CD14-positive monocyte (primary cell): ENCODE results near the gene HDAC4. TPM values are rescaled to one million over a fixed set of nuclear protein-coding genes. Genes with fewer than 3 reads are reported as not detected.
A peak's percentile ranks its signal among the peaks of the same experiment; 100 is the strongest.

Source experiments
- DNase-seq, 3 donors: peaks; one replicate each; pipeline ENCODE4 v3.0.0-alpha.2; 2011 to 2022
- H2AFZ ChIP-seq: 2 replicates; pipeline ENCODE4 v1.6.0; 2012; ENCODE audit warnings: mild to moderate bottlenecking, low read depth, low read length, inconsistent platforms; ENCODE audit not compliant: insufficient read depth, poor library complexity, severe bottlenecking
- H3K27ac ChIP-seq, 2 donors: 1 replicate in 1 of 2; 2 replicates in 1 of 2; pipeline ENCODE4 v1.5.1; 2012 to 2013; ENCODE audit warnings: low read length in 2 of 2, control low read depth in 1 of 2, inconsistent platforms in 1 of 2, low read depth in 1 of 2, mild to moderate bottlenecking in 1 of 2
- H3K27me3 ChIP-seq, 2 donors: one replicate each; pipeline versions ENCODE4 v1.6.0 to v1.6.1; 2011 to 2013; ENCODE audit warnings: low read length in 2 of 2; ENCODE audit not compliant: control insufficient read depth in 2 of 2, insufficient read depth in 2 of 2
- H3K36me3 ChIP-seq, 2 donors: replicated peaks in 1 of 2; 1 replicate in 1 of 2; 2 replicates in 1 of 2; pipeline versions ENCODE4 v1.5.1 to v1.6.1; 2012 to 2013; ENCODE audit warnings: low read length in 2 of 2, control low read depth in 1 of 2, inconsistent platforms in 1 of 2, mild to moderate bottlenecking in 1 of 2; ENCODE audit not compliant: insufficient read depth in 2 of 2, control insufficient read depth in 1 of 2
- H3K4me1 ChIP-seq, 2 donors: 1 replicate in 1 of 2; 2 replicates in 1 of 2; pipeline versions ENCODE4 v1.5.1 to v1.6.1; 2012 to 2013; ENCODE audit warnings: low read length in 2 of 2, control low read depth in 1 of 2, inconsistent platforms in 1 of 2, mild to moderate bottlenecking in 1 of 2, moderate library complexity in 1 of 2; ENCODE audit not compliant: insufficient read depth in 2 of 2, control insufficient read depth in 1 of 2
- H3K4me2 ChIP-seq: replicated peaks from 2 replicates; pipeline ENCODE3; 2012; ENCODE audit warnings: low read length, moderate library complexity, mild to moderate bottlenecking; ENCODE audit not compliant: poor library complexity, severe bottlenecking; ENCODE audit errors: extremely low read depth
- H3K4me3 ChIP-seq, 3 experiments: fragments of 200-600 bp in 1 of 3; sonication (generic) in 1 of 3; replicated peaks in 1 of 3; 1 replicate in 2 of 3; 2 replicates in 1 of 3; pipeline ENCODE4 v1.5.1; 2011 to 2013; ENCODE audit warnings: low read length in 3 of 3, mild to moderate bottlenecking in 3 of 3, control low read depth in 2 of 3, low read depth in 2 of 3, inconsistent platforms in 1 of 3, moderate library complexity in 1 of 3
- H3K79me2 ChIP-seq: 2 replicates; pipeline ENCODE4 v1.6.0; 2012; ENCODE audit warnings: mild to moderate bottlenecking, control low read depth, inconsistent platforms, low read length, moderate library complexity; ENCODE audit not compliant: insufficient read depth
- H3K9ac ChIP-seq: 2 replicates; pipeline ENCODE4 v1.6.0; 2017; ENCODE audit warnings: low read length, mild to moderate bottlenecking; ENCODE audit not compliant: insufficient read depth, poor library complexity, severe bottlenecking
- H3K9me3 ChIP-seq, 2 donors: replicated peaks in 1 of 2; 1 replicate in 1 of 2; 2 replicates in 1 of 2; pipeline versions ENCODE4 v1.5.1 to v1.6.1; 2012 to 2013; ENCODE audit warnings: low read length in 2 of 2, control low read depth in 1 of 2; ENCODE audit not compliant: control insufficient read depth in 1 of 2, insufficient read depth in 1 of 2
- H4K20me1 ChIP-seq: 2 replicates; pipeline ENCODE4 v1.6.0; 2012; ENCODE audit warnings: mild to moderate bottlenecking, low read length, control low read depth, moderate library complexity; ENCODE audit not compliant: insufficient read depth
- H3K27ac Mint-ChIP-seq, 7 donors: one replicate each; pipeline ENCODE4 v1.8.0; 2020; ENCODE audit warnings: mild to moderate bottlenecking in 7 of 7, mixed read lengths in 7 of 7, moderate library complexity in 6 of 7, inconsistent platforms in 2 of 7
- H3K27me3 Mint-ChIP-seq, 3 donors: one replicate each; pipeline ENCODE4 v1.8.0; 2021 to 2022; ENCODE audit warnings: low read depth in 3 of 3, mild to moderate bottlenecking in 3 of 3, mixed read lengths in 3 of 3, moderate library complexity in 3 of 3, inconsistent platforms in 1 of 3
- H3K36me3 Mint-ChIP-seq, 2 donors: one replicate each; pipeline ENCODE4 v1.8.0; 2020; ENCODE audit warnings: mixed read lengths in 2 of 2, inconsistent platforms in 1 of 2, mild to moderate bottlenecking in 1 of 2
- H3K4me1 Mint-ChIP-seq: one replicate; pipeline ENCODE4 v1.8.0; 2020; ENCODE audit warnings: mild to moderate bottlenecking, mixed read lengths
- H3K4me3 Mint-ChIP-seq, 2 donors: one replicate each; pipeline ENCODE4 v1.8.0; 2020; ENCODE audit warnings: mild to moderate bottlenecking in 2 of 2, mixed read lengths in 2 of 2, moderate library complexity in 1 of 2
- H3K9me3 Mint-ChIP-seq, 7 donors: one replicate each; pipeline ENCODE4 v1.8.0; 2020 to 2022; ENCODE audit warnings: mixed read lengths in 7 of 7, mild to moderate bottlenecking in 6 of 7, moderate library complexity in 6 of 7, inconsistent platforms in 2 of 7
- WGBS: methylation state at CpG from one replicate; pipeline ENCODE4 v1.1.5; 2013; ENCODE audit warnings: missing lambda C conversion rate; ENCODE audit not compliant: insufficient coverage; 5-methylcytosine and 5-hydroxymethylcytosine counted together
- intact Hi-C, 2 donors: fragments of 100-400 bp; cut with micrococcal nuclease; formaldehyde crosslinking; loops; one replicate each; pipeline versions ENCODE4 v1.15.0 to v1.15.1; 2023
- polyA plus RNA-seq, 3 donors: library from polyadenylated mRNA; depleted of rRNA in 1 of 3; unstranded in 2 of 3; stranded (reverse) in 1 of 3; fragments of 300-500 nt in 2 of 3; fragments of >200 nt in 1 of 3; fragmentation: Illumina TruSeq in 2 of 3; gene quantifications; 1 replicate in 2 of 3; 2 replicates in 1 of 3; pipeline ENCODE4 v1.2.3, GENCODE V29; 2012 to 2021
- TF ChIP-seq, protein P1 (sequence below): fragments of 200-600 bp; IDR thresholded peaks from one replicate; pipeline ENCODE4 v1.8.0; 2022; ENCODE audit warnings: antibody characterized with exemption, mild to moderate bottlenecking

Gene HDAC4
- polyA plus RNA-seq, 3 donors: 3.3 to 23.0 (median 4.5) TPM

DNA sequence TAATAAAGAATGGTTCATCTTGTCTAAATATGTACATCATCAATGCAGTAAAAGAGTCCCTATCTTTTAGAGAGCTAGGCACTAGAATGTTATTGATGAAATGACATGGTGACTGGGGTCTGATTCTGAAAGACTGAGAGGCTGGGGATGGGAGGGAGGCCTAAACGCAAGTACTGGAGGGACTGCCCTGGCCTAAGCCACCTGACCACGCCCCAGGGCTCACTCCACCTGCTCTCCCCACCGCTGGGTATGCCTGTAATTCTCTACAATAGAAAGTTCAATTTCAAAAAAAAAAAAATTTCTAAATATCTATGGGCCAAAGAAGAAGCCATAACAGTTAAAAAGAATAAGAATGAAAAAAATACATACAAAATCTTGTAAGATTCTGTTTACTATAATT is 194.0 kb downstream of the HDAC4 start:
- peaks cover 66 to 73% of the 10 kb centered on the region in 2 donors for H3K4me1 ChIP-seq
- Mint-ChIP-seq H3K4me1 (peaks cover 81% of the 10 kb centered on the region), H3K27ac (peak overlapping the region in 3 of 7 donors; percentile 21 to 84 (median 76)), H3K9me3 (no peaks in the 10 kb centered on the region), H3K4me3 (no peak overlapping the region), H3K27me3 (no peaks in the 10 kb centered on the region), H3K36me3 (peaks cover 16 to 25% of the 10 kb centered on the region in 2 donors)
- no peak for DNase-seq
- H3K27me3 ChIP-seq: no peaks in the 10 kb centered on the region
- no peak overlapping the region for H2AFZ ChIP-seq
- no peaks in the 10 kb centered on the region for H3K36me3 ChIP-seq
- peaks cover 100% of the 10 kb centered on the region for H3K79me2 ChIP-seq
- no peaks in the 10 kb centered on the region for H3K9me3 ChIP-seq
- H3K27ac ChIP-seq: peak overlapping the region in 1 of 2 donors; percentile 81
- H3K4me3 ChIP-seq: no peak overlapping the region
- WGBS: 100% methylated on average over 1 of the region's 3 CpGs
- peaks cover 25% of the 10 kb centered on the region for H4K20me1 ChIP-seq
- TF ChIP-seq, protein P1, sequence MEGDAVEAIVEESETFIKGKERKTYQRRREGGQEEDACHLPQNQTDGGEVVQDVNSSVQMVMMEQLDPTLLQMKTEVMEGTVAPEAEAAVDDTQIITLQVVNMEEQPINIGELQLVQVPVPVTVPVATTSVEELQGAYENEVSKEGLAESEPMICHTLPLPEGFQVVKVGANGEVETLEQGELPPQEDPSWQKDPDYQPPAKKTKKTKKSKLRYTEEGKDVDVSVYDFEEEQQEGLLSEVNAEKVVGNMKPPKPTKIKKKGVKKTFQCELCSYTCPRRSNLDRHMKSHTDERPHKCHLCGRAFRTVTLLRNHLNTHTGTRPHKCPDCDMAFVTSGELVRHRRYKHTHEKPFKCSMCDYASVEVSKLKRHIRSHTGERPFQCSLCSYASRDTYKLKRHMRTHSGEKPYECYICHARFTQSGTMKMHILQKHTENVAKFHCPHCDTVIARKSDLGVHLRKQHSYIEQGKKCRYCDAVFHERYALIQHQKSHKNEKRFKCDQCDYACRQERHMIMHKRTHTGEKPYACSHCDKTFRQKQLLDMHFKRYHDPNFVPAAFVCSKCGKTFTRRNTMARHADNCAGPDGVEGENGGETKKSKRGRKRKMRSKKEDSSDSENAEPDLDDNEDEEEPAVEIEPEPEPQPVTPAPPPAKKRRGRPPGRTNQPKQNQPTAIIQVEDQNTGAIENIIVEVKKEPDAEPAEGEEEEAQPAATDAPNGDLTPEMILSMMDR: no peak
- H3K4me2 ChIP-seq: no peak overlapping the region
- H3K9ac ChIP-seq: no peak overlapping the region
- intact Hi-C loops: no loop called here

DNA sequence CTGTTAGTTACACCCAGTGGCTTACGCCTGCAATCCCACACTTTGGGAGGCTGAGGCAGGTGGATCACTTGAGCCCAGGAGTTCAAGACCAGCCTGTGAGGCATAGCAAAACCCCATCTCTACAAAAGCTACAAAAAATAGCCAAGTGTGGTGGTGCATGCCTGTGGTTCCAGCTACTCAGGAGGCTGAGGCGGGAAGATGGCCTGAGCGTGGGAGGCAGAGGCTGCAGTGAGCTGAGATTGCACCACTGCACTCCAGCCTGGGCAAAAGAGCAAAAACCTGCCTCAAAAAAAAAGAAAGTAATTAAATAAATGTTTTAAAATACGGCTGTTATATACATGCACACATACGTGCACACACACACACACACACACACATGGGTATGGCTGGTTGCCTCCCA is 194.8 kb downstream of the HDAC4 start:
- Histone ChIP-seq H3K36me3 (peaks cover 0 to under 1% of the 10 kb centered on the region in 2 donors), H3K4me2 (peak overlapping the region; percentile 59), H3K9ac (no peak overlapping the region), H3K9me3 (no peaks in the 10 kb centered on the region), H3K27me3 (no peaks in the 10 kb centered on the region), H3K4me3 (peak overlapping the region in 1 of 3 experiments; percentile 46), H3K27ac (peak overlapping the region; percentile 34 to 81), H2AFZ (peak overlapping the region; percentile 2), H4K20me1 (peaks cover 31% of the 10 kb centered on the region), H3K4me1 (peaks cover 58 to 65% of the 10 kb centered on the region in 2 donors), H3K79me2 (peaks cover 100% of the 10 kb centered on the region)
- Mint-ChIP-seq H3K27ac (peak overlapping the region in 6 of 7 donors; percentile 16 to 93 (median 79)), H3K9me3 (no peaks in the 10 kb centered on the region), H3K36me3 (peaks cover 19 to 27% of the 10 kb centered on the region in 2 donors), H3K4me1 (peaks cover 77% of the 10 kb centered on the region), H3K27me3 (no peaks in the 10 kb centered on the region), H3K4me3 (no peak overlapping the region)
- no CpG with 5 or more reads among the region's 5 CpGs for WGBS
- intact Hi-C loops: no loop called here
- DNase-seq: no peak
- TF ChIP-seq, protein P1: no peak
